ENCODE measurements around the gene SCUBE3.
A peak's percentile ranks its signal among the peaks of the same experiment; 100 is the strongest.

Gene SCUBE3

GRCh38 chr6:35236223-35236622 lies 22.5 kb downstream of the SCUBE3 start:
- TF ChIP-seq RARB (CRISPR knock-in tag; IDR thresholded peaks at IDR 0.05) (no peak), CSDC2 (CRISPR knock-in tag; IDR thresholded peaks at IDR 0.05) (no peak), ISL1 (CRISPR knock-in tag; IDR thresholded peaks at IDR 0.05) (no peak), ARNTL (CRISPR knock-in tag; IDR thresholded peaks at IDR 0.05; ENCODE audit: borderline replicate concordance, low read depth) (no peak), BACH2 (CRISPR knock-in tag; IDR thresholded peaks at IDR 0.05; ENCODE audit: borderline replicate concordance) (no peak), ZFP30 (CRISPR knock-in tag; IDR thresholded peaks at IDR 0.05) (no peak), ZC3H10 (CRISPR knock-in tag; IDR thresholded peaks at IDR 0.05) (no peak), TCF4 (CRISPR knock-in tag; IDR thresholded peaks at IDR 0.05; ENCODE audit: borderline replicate concordance) (no peak), ZFP3 (CRISPR knock-in tag; IDR thresholded peaks at IDR 0.05) (no peak), ZNF565 (CRISPR knock-in tag; conservative IDR thresholded peaks at IDR 0.05; ENCODE audit: low read depth) (no peak), ZNF70 (CRISPR knock-in tag; IDR thresholded peaks at IDR 0.05) (no peak), ZNF8 (CRISPR knock-in tag; IDR thresholded peaks at IDR 0.05) (no peak), CREB5 (CRISPR knock-in tag; IDR thresholded peaks at IDR 0.05; ENCODE audit: low read depth) (no peak), OSR1 (CRISPR knock-in tag; IDR thresholded peaks at IDR 0.05) (no peak), SNAI2 (CRISPR knock-in tag; IDR thresholded peaks at IDR 0.05) (no peak), PPARA (CRISPR knock-in tag; IDR thresholded peaks at IDR 0.05; ENCODE audit: borderline replicate concordance) (no peak), TOX (CRISPR knock-in tag; IDR thresholded peaks at IDR 0.05; ENCODE audit: borderline replicate concordance) (no peak)
- TF ChIP-seq, protein P1, sequence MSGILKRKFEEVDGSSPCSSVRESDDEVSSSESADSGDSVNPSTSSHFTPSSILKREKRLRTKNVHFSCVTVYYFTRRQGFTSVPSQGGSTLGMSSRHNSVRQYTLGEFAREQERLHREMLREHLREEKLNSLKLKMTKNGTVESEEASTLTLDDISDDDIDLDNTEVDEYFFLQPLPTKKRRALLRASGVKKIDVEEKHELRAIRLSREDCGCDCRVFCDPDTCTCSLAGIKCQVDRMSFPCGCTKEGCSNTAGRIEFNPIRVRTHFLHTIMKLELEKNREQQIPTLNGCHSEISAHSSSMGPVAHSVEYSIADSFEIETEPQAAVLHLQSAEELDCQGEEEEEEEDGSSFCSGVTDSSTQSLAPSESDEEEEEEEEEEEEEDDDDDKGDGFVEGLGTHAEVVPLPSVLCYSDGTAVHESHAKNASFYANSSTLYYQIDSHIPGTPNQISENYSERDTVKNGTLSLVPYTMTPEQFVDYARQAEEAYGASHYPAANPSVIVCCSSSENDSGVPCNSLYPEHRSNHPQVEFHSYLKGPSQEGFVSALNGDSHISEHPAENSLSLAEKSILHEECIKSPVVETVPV (CRISPR knock-in tag; IDR thresholded peaks at IDR 0.05) = no peak
- TF ChIP-seq, protein P2, sequence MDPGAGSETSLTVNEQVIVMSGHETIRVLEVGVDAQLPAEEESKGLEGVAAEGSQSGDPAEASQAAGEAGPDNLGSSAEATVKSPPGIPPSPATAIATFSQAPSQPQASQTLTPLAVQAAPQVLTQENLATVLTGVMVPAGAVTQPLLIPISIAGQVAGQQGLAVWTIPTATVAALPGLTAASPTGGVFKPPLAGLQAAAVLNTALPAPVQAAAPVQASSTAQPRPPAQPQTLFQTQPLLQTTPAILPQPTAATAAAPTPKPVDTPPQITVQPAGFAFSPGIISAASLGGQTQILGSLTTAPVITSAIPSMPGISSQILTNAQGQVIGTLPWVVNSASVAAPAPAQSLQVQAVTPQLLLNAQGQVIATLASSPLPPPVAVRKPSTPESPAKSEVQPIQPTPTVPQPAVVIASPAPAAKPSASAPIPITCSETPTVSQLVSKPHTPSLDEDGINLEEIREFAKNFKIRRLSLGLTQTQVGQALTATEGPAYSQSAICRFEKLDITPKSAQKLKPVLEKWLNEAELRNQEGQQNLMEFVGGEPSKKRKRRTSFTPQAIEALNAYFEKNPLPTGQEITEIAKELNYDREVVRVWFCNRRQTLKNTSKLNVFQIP (CRISPR knock-in tag; IDR thresholded peaks at IDR 0.05; ENCODE audit: borderline replicate concordance, low read depth) = no peak
- TF ChIP-seq, protein P3, sequence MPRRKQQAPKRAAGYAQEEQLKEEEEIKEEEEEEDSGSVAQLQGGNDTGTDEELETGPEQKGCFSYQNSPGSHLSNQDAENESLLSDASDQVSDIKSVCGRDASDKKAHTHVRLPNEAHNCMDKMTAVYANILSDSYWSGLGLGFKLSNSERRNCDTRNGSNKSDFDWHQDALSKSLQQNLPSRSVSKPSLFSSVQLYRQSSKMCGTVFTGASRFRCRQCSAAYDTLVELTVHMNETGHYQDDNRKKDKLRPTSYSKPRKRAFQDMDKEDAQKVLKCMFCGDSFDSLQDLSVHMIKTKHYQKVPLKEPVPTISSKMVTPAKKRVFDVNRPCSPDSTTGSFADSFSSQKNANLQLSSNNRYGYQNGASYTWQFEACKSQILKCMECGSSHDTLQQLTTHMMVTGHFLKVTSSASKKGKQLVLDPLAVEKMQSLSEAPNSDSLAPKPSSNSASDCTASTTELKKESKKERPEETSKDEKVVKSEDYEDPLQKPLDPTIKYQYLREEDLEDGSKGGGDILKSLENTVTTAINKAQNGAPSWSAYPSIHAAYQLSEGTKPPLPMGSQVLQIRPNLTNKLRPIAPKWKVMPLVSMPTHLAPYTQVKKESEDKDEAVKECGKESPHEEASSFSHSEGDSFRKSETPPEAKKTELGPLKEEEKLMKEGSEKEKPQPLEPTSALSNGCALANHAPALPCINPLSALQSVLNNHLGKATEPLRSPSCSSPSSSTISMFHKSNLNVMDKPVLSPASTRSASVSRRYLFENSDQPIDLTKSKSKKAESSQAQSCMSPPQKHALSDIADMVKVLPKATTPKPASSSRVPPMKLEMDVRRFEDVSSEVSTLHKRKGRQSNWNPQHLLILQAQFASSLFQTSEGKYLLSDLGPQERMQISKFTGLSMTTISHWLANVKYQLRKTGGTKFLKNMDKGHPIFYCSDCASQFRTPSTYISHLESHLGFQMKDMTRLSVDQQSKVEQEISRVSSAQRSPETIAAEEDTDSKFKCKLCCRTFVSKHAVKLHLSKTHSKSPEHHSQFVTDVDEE (CRISPR knock-in tag; IDR thresholded peaks at IDR 0.05) = no peak

DNA sequence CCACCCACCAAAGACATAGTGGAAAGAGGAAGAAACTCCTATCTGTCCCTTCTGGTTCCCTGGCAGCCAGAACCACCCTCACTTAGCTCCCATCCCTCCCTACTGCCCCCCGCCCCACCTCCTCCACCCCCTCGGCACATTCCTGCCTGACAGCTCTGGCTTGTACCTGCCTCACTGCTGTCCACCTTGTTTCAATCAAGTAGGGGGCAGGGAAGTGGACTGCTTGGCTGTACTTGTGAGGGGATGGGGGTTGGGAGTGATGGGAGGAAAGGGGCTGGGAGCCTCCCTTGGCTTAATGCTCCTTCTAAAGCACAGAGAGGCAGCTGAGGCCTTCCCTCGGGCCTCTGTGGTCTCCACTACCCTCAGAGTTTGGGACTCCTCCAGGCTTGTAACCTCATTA lies 23.7 kb downstream of the SCUBE3 start:
- ATAC-seq = no peak
- TF ChIP-seq, protein P4, sequence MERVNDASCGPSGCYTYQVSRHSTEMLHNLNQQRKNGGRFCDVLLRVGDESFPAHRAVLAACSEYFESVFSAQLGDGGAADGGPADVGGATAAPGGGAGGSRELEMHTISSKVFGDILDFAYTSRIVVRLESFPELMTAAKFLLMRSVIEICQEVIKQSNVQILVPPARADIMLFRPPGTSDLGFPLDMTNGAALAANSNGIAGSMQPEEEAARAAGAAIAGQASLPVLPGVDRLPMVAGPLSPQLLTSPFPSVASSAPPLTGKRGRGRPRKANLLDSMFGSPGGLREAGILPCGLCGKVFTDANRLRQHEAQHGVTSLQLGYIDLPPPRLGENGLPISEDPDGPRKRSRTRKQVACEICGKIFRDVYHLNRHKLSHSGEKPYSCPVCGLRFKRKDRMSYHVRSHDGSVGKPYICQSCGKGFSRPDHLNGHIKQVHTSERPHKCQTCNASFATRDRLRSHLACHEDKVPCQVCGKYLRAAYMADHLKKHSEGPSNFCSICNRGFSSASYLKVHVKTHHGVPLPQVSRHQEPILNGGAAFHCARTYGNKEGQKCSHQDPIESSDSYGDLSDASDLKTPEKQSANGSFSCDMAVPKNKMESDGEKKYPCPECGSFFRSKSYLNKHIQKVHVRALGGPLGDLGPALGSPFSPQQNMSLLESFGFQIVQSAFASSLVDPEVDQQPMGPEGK (CRISPR knock-in tag; IDR thresholded peaks at IDR 0.05; ENCODE audit: borderline replicate concordance) = no peak
- no peak for TF ChIP-seq TCF4 (CRISPR knock-in tag; IDR thresholded peaks at IDR 0.05; ENCODE audit: borderline replicate concordance)
- TF ChIP-seq ZNF70 (CRISPR knock-in tag; IDR thresholded peaks at IDR 0.05) = no peak
- TF ChIP-seq ISL1 (CRISPR knock-in tag; IDR thresholded peaks at IDR 0.05) = no peak

More at GRCh38 chr6:35236223-35236622, 22.5 kb downstream of the SCUBE3 start:
- no peak for ATAC-seq

DNA sequence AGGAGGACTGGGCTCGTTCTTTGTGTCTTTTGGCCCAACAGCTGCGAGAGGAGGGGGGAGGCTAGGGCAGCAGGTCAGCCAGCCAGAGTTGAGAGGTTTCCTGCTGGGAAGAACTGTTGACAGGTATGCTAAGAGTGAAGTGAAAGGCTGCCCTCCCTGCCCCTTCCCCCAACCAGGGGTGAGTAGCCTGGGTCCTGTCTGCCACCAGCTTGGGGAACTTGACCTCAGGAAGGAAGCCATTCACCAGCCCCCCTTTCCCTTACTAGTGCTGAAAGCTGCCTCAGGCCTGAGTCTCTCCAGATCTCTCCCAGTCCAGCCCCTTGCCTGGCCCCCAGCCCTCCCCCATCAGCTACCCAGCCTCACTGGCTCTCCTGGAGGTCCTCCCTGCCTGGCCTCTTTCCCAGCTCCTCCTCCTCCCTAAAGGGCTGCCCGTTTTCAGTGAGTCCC lies 25.1 kb downstream of the SCUBE3 start:
- TF ChIP-seq BACH2 (CRISPR knock-in tag; IDR thresholded peaks at IDR 0.05; ENCODE audit: borderline replicate concordance) (no peak), RARB (CRISPR knock-in tag; IDR thresholded peaks at IDR 0.05) (no peak), ZNF70 (CRISPR knock-in tag; IDR thresholded peaks at IDR 0.05) (no peak), SNAI2 (CRISPR knock-in tag; IDR thresholded peaks at IDR 0.05) (no peak), ESRRG (CRISPR knock-in tag; IDR thresholded peaks at IDR 0.05) (no peak), ARNTL (CRISPR knock-in tag; IDR thresholded peaks at IDR 0.05; ENCODE audit: borderline replicate concordance, low read depth) (no peak), ZFP30 (CRISPR knock-in tag; IDR thresholded peaks at IDR 0.05) (no peak), TOX (CRISPR knock-in tag; IDR thresholded peaks at IDR 0.05; ENCODE audit: borderline replicate concordance) (no peak), PPARA (CRISPR knock-in tag; IDR thresholded peaks at IDR 0.05; ENCODE audit: borderline replicate concordance) (no peak), ISL1 (CRISPR knock-in tag; IDR thresholded peaks at IDR 0.05) (no peak), CSDC2 (CRISPR knock-in tag; IDR thresholded peaks at IDR 0.05) (no peak), ZNF565 (CRISPR knock-in tag; conservative IDR thresholded peaks at IDR 0.05; ENCODE audit: low read depth) (no peak)
- TF ChIP-seq, protein P1 (CRISPR knock-in tag; IDR thresholded peaks at IDR 0.05) = no peak
- peak; percentile 35; the same call in 1 of the 3 replicates for ATAC-seq

Measured in SK-N-SH treated with all-trans-retinoic acid at 6 μM for 48 hours (cell line).